NT2/D1 (cell line): ENCODE data around the gene RANBP6.

Experiments
- SUZ12 ChIP-seq: IDR thresholded peaks from 2 replicates; pipeline ENCODE4 v1.6.1; 2011; ENCODE audit not compliant: insufficient read length, insufficient read depth; ENCODE audit errors: extremely low read depth
- YY1 ChIP-seq: IDR thresholded peaks from 2 replicates; pipeline ENCODE4 v1.6.1; 2011; ENCODE audit not compliant: insufficient read length, insufficient read depth
- ZNF274 ChIP-seq: IDR thresholded peaks from 2 replicates; pipeline ENCODE4 v1.6.1; 2011; ENCODE audit warnings: mild to moderate bottlenecking, low read depth, low read length

DNA sequence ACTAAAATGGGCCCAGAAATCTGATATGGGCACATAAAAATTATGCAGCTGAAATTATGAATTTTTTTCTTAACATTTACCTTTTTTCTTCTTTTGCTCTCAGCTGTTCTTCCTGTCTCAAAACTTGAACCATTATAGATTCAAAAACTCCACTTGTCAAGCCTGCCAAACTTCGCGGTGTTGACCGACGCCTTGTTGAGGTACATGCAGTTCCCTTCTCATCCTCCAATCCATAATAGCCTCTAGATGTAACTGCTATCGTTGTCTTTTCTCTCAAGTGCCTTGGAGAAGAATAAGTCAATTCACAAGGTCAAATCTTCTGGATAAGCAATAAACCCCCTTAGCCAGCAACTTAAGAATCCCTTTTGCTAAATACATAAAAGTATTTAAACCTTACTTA lies 27.2 kb downstream of the RANBP6 start:
- TF ChIP-seq SUZ12 (no peak), ZNF274 (no peak), YY1 (no peak)
